ENCODE data around the gene VPS9D1. TPM values are rescaled to one million over a fixed set of nuclear protein-coding genes. Genes with fewer than 3 reads are reported as not detected.
A peak's percentile ranks its signal among the peaks of the same experiment; 100 is the strongest.

The VPS9D1 gene
- total RNA-seq, 4 donors from 2014 or later = 5.8 to 9.8 (median 7.0) TPM

- WGBS, 2 donors = 61 to 65% methylated on average over 21 to 30 of the region's 30 CpGs
- intact Hi-C loops (cut with DNase I; ENCODE audit: low total_unique reads) = no loop called here
- no peak for DNase-seq (ENCODE audit: low spot score in 2 of 2)
- H3K4me3 ChIP-seq (ENCODE audit: low read depth, poor library complexity, severe bottlenecking) = no peak overlapping the region
- TF ChIP-seq POLR2A (IDR thresholded peaks at IDR 0.05) (no peak), CTCF (IDR thresholded peaks at IDR 0.05) (no peak)
Observed at GRCh38 chr16:89723279-89724250, 2.9 kb upstream of the VPS9D1 start.

DNA sequence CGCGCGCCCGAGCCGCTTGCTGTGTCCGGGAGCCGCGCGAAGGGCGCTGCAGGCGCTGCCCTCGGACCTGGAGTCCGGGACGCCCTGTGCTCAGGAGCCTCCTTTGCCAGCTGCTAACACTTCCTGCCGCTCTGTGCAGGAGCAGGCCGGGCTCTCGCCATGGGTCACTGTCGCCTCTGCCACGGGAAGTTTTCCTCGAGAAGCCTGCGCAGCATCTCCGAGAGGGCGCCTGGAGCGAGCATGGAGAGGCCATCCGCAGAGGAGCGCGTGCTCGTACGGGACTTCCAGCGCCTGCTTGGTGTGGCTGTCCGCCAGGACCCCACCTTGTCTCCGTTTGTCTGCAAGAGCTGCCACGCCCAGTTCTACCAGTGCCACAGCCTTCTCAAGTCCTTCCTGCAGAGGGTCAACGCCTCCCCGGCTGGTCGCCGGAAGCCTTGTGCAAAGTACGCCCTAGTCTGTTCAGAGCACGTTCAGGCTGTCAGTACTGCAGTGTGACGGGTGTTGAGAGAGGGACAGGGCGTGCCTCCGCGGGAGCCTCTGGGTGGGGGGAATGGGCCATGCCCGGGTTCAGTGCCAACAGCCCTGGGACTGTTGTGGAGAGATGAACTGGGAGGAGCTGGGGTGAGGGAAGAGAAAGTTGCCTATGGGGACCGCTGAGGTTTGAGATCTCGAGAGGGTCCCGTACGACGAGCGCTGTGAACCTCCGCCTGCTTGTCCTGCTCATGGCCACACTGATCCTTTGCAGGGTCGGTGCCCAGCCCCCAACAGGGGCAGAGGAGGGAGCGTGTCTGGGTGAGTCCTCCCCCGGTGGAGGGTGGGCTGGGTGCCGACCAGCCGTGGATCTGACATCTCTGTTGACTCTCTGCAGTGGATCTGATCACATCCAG lies 1.9 kb upstream of the VPS9D1 start:
- WGBS, 2 donors = 17 to 21% methylated on average over 22 to 31 of the region's 56 CpGs
- no peak for TF ChIP-seq POLR2A (IDR thresholded peaks at IDR 0.05)
- no peak for TF ChIP-seq CTCF (IDR thresholded peaks at IDR 0.05)
- DNase-seq (ENCODE audit: low spot score in 2 of 2) = peak; percentile 86 to 95
- intact Hi-C loops (cut with DNase I; ENCODE audit: low total_unique reads) = no loop called here
- H3K4me3 ChIP-seq (ENCODE audit: low read depth, poor library complexity, severe bottlenecking) = peak overlapping the region; percentile 66

DNA sequence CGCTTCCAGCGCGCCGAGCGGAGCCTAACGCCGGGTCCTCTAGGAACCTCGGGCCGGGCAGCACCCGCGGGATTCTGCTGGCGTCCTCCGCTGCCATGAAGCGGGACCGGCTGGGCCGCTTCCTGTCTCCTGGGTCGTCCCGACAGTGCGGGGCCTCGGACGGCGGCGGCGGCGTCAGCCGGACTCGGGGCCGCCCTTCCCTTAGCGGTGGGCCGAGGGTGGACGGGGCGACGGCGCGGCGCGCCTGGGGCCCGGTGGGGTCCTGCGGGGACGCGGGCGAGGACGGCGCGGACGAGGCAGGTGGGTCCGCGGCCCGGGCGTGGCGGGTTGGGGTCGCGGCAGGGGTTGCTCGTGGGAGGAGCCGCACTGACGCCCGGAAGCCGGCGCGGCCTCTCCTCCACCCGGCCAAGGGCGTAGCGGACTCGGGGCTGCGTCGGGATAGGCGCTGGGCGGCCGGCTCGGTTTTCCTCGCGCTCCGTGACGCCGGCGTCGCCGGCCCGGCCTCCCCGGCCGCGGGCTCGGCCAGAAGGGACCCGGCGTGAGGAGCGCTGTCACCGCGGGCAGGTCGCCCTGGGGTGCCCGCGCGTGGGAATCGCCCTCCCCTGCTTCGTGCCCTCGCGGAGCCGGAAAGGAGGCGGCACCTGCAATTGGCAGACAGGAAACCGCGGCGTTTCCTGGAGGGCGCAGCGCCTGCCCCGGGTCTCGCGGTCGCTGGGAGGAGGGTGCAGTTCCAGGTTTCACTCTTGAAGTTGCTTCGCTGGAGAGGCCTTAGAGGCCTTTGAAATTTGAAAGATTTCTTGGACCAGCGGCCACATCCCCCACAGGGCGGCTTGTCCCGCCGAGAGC lies 1.1 kb upstream of the VPS9D1 start:
- no peak for TF ChIP-seq CTCF (IDR thresholded peaks at IDR 0.05)
- TF ChIP-seq POLR2A (IDR thresholded peaks at IDR 0.05) = no peak
- H3K4me3 ChIP-seq (ENCODE audit: low read depth, poor library complexity, severe bottlenecking) = peak overlapping the region; percentile 66

DNA sequence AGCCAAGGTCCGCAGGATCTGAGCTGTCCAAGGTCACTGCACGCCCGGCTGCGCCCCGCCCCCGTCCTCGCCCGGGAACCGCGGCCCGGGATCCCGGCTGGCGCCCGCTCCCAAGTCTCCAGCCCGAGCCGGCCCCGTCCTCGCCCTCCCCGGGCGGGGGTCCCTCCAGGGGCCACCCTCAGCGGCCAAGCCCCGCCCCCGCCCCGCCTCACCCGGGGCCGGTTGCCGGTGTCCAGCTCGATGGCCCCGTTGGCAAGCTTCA lies 216 bp downstream of the VPS9D1 start:
- peak overlapping the region; percentile 66 for H3K4me3 ChIP-seq (ENCODE audit: low read depth, poor library complexity, severe bottlenecking)
- no peak for TF ChIP-seq CTCF (IDR thresholded peaks at IDR 0.05)
- no peak for TF ChIP-seq POLR2A (IDR thresholded peaks at IDR 0.05)
- WGBS, 2 donors = 0% methylated on average over 15 of the region's 29 CpGs; no CpG with 5 or more reads in 1 of the 2 donors
- no peak for DNase-seq (ENCODE audit: low spot score in 2 of 2)
- intact Hi-C loops (cut with DNase I; ENCODE audit: low total_unique reads) = no loop called here

More for the DNA sequence above, 1.1 kb upstream of the VPS9D1 start:
- 0 to 2% methylated on average over 29 to 57 of the region's 112 CpGs for WGBS, 2 donors
- DNase-seq (ENCODE audit: low spot score in 2 of 2) = peak; percentile 46 to 94
- intact Hi-C loops (cut with DNase I; ENCODE audit: low total_unique reads) = no loop called here

Measured in lower leg skin (tissue), 4 donors.